ENCODE measurements around the gene DPH7. TPM values are rescaled to one million over a fixed set of nuclear protein-coding genes. Genes with fewer than 3 reads are reported as not detected.
"Not testable (repeated sequence)": the region's sequence is repeated elsewhere in the genome, so short reads cannot be mapped to it uniquely, and the experiment has no call there.

DPH7 gene
- total and polyA plus RNA-seq, 7 donors: 6.5 to 43.6 (median 28.9) TPM

DNA sequence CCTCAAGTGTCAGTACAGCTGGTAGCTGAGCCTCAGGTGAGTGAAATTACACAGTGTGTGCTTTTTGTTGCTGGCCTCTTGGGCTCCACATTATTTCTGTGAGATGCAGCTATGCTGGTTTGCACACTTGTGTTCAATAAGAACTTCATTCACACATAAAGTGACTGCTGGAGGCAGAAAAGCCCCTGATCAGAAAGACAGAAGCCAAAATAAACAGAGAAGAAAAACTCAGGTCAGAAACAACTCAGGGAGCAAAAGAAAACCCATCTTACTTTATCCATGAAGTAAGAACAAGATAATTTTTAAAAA lies 43.7 kb downstream of the DPH7 start:
- H3K4me3 ChIP-seq: no peak overlapping the region
- intact Hi-C loops (cut with DNase I): no loop called here
- peaks cover 0 to 11% (median 0%) of the 10 kb centered on the region in 4 donors for H3K36me3 ChIP-seq
- TF ChIP-seq, protein P1, sequence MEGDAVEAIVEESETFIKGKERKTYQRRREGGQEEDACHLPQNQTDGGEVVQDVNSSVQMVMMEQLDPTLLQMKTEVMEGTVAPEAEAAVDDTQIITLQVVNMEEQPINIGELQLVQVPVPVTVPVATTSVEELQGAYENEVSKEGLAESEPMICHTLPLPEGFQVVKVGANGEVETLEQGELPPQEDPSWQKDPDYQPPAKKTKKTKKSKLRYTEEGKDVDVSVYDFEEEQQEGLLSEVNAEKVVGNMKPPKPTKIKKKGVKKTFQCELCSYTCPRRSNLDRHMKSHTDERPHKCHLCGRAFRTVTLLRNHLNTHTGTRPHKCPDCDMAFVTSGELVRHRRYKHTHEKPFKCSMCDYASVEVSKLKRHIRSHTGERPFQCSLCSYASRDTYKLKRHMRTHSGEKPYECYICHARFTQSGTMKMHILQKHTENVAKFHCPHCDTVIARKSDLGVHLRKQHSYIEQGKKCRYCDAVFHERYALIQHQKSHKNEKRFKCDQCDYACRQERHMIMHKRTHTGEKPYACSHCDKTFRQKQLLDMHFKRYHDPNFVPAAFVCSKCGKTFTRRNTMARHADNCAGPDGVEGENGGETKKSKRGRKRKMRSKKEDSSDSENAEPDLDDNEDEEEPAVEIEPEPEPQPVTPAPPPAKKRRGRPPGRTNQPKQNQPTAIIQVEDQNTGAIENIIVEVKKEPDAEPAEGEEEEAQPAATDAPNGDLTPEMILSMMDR (IDR thresholded peaks at IDR 0.05): no peak
- TF ChIP-seq POLR2AphosphoS5 (IDR thresholded peaks at IDR 0.05): no peak
- no peak for TF ChIP-seq EP300 (IDR thresholded peaks at IDR 0.05)
- no peak for TF ChIP-seq POLR2A (IDR thresholded peaks at IDR 0.05)
- peak overlapping the region in 2 of 4 donors; percentile 31 to 35 for H3K27ac ChIP-seq
- H3K27me3 ChIP-seq: no peaks in the 10 kb centered on the region
- H3K4me1 ChIP-seq: peaks cover 0 to 14% (median 11%) of the 10 kb centered on the region in 4 donors
- DNase-seq: no peak
- H3K9me3 ChIP-seq: no peaks in the 10 kb centered on the region

- no peaks in the 10 kb centered on the region for H3K9me3 ChIP-seq
- H3K4me1 ChIP-seq: peaks cover 0 to 14% (median 11%) of the 10 kb centered on the region in 4 donors
- intact Hi-C loops (cut with DNase I): no loop called here
- TF ChIP-seq POLR2AphosphoS5 (IDR thresholded peaks at IDR 0.05) (peak in 2 of 4 donors; percentile 17 to 29), POLR2A (IDR thresholded peaks at IDR 0.05) (no peak)
- TF ChIP-seq, protein P1 (IDR thresholded peaks at IDR 0.05): peak; percentile 30 to 71 (median 56)
- no peak overlapping the region for H3K27ac ChIP-seq
- WGBS, 2 donors: 38 to 43% methylated on average over 19 of the region's 19 CpGs
- H3K36me3 ChIP-seq: peaks cover 0 to 8% (median 0%) of the 10 kb centered on the region in 4 donors
- DNase-seq: no peak
- no peak overlapping the region for H3K4me3 ChIP-seq
- no peaks in the 10 kb centered on the region for H3K27me3 ChIP-seq
Observed at GRCh38 chr9:137534256-137535119, 44.2 kb downstream of the DPH7 start.

- H3K9me3 ChIP-seq; H3K4me3 ChIP-seq; H3K27ac ChIP-seq; H3K36me3 ChIP-seq; intact Hi-C loops (cut with DNase I); H3K27me3 ChIP-seq; DNase-seq: not testable (repeated sequence)
- WGBS, 2 donors: 90 to 92% methylated on average over 10 of the region's 10 CpGs
- peaks cover 0 to 14% (median 11%) of the 10 kb centered on the region in 4 donors for H3K4me1 ChIP-seq
Observed at GRCh38 chr9:137532891-137533468, 45.7 kb downstream of the DPH7 start.

- Histone ChIP-seq H3K27me3 (no peaks in the 10 kb centered on the region), H3K9me3 (no peaks in the 10 kb centered on the region), H3K4me1 (peaks cover 0 to 14% (median 11%) of the 10 kb centered on the region in 4 donors), H3K4me3 (no peak overlapping the region), H3K27ac (no peak overlapping the region), H3K36me3 (no peaks in the 10 kb centered on the region)
- 49 to 80% methylated on average over 17 of the region's 17 CpGs for WGBS, 2 donors
- TF ChIP-seq POLR2A (IDR thresholded peaks at IDR 0.05) (no peak), POLR2AphosphoS5 (IDR thresholded peaks at IDR 0.05) (no peak), EP300 (IDR thresholded peaks at IDR 0.05) (no peak)
- TF ChIP-seq, protein P1 (IDR thresholded peaks at IDR 0.05): no peak
- no peak for DNase-seq
- intact Hi-C loops (cut with DNase I): no loop called here
Observed at GRCh38 chr9:137531099-137531765, 47.5 kb downstream of the DPH7 start.

GRCh38 chr9:137530331-137530730 lies 48.4 kb downstream of the DPH7 start:
- Histone ChIP-seq H3K36me3 (no peaks in the 10 kb centered on the region), H3K9me3 (no peaks in the 10 kb centered on the region), H3K4me1 (peaks cover 0 to 12% (median 9%) of the 10 kb centered on the region in 4 donors), H3K27me3 (no peaks in the 10 kb centered on the region), H3K4me3 (no peak overlapping the region), H3K27ac (no peak overlapping the region)
- WGBS, 2 donors: 74 to 77% methylated on average over 5 of the region's 5 CpGs
- TF ChIP-seq POLR2A (IDR thresholded peaks at IDR 0.05): no peak
- TF ChIP-seq, protein P1 (IDR thresholded peaks at IDR 0.05): no peak
- no peak for TF ChIP-seq EP300 (IDR thresholded peaks at IDR 0.05)
- TF ChIP-seq POLR2AphosphoS5 (IDR thresholded peaks at IDR 0.05): no peak
- intact Hi-C loops (cut with DNase I): no loop called here
- DNase-seq: no peak

Measured in sigmoid colon (tissue), 7 donors.